OCI-LY3 (cell line): ENCODE results near the gene NKX2-3.

Experiments used
- CTCF ChIP-seq: fragments of 200-600, 300-600 bp; sonication (generic); IDR thresholded peaks from 2 replicates; pipeline ENCODE4 v1.5.1; 2014; ENCODE audit warnings: antibody characterized with exemption, low read length, low read depth
- EZH2phosphoT487 ChIP-seq: fragments of 200-600 bp; shearing (Covaris generic); IDR thresholded peaks from 2 replicates; pipeline ENCODE4 v1.6.1; 2018; ENCODE audit warnings: antibody characterized with exemption, mixed run types, low read depth

DNA sequence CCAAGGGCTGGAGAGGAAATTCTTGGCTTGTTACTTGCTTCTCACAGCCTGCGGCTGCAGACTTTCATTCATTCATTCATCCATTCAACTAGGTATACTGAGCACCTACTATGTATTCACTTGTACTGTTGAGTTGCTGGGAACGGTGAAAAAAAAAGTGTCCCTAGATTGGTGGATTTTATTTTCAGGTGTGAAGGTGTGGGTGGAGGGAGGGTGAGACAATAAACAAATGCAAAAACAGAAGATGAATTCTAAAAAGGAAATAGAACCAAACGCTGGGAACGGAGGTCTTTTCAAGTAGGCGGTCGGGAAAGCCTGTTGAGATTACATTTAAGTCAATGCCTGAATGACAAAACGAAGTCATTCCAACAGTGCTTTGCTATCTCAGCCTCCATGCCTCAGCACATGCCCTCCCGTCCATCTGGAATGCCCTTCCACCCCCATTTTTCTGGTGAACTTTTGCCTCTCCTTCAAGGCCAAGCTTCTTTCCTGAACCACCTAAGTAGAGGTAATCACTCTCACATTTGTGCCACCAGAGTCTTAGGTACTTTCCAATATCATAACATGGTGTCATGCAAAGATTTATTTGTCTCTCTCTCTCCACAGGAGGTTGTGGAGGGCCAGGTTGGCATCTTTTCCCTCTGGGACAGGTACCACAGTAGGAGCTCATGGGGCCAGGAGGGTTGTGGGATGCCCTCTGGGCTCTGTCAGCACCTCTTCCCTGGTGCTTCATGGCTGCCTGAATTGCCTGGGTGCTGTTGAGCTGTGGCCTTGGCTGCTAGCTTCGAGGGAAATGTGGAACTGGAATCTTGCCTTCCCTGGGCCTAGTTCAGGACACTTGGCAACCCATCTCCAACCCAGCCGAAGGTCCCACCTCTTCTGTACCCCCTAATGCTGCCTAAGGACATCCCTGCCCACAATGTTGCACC is 5.5 kb downstream of the NKX2-3 start:
- no peak for TF ChIP-seq CTCF
- TF ChIP-seq EZH2phosphoT487, result no peak
